C4-2B (cell line): ENCODE measurements around the gene GALNT9.
"Not testable (repeated sequence)": the region's sequence is repeated elsewhere in the genome, so short reads cannot be mapped to it uniquely, and the experiment has no call there.

Experiments used
- ZFX ChIP-seq: fragments of 450-650 bp; IDR thresholded peaks from 2 replicates; pipeline ENCODE4 v1.6.1; 2017
- TF ChIP-seq, protein P1 (sequence below): fragments of 450-650 bp; conservative IDR thresholded peaks from 2 replicates; pipeline ENCODE4 v1.5.1; 2017; ENCODE audit warnings: mild to moderate bottlenecking

DNA sequence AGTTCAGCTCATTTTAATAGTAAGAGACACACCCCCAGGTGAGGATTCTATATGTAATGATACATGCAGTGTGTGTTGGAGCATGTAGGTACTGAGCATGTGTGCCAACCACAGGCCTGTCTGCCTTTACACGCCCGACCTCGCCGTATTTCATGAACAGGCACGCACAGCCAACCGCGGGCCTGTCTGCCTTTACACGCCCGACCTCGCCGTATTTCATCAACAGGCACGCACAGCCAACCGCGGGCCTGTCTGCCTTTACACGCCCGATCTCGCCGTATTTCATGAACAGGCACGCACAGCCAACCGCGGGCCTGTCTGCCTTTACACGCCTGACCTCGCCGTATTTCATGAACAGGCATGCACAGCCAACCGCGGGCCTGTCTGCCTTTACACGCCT, 63.6 kb downstream of the GALNT9 start:
- TF ChIP-seq, protein P1, sequence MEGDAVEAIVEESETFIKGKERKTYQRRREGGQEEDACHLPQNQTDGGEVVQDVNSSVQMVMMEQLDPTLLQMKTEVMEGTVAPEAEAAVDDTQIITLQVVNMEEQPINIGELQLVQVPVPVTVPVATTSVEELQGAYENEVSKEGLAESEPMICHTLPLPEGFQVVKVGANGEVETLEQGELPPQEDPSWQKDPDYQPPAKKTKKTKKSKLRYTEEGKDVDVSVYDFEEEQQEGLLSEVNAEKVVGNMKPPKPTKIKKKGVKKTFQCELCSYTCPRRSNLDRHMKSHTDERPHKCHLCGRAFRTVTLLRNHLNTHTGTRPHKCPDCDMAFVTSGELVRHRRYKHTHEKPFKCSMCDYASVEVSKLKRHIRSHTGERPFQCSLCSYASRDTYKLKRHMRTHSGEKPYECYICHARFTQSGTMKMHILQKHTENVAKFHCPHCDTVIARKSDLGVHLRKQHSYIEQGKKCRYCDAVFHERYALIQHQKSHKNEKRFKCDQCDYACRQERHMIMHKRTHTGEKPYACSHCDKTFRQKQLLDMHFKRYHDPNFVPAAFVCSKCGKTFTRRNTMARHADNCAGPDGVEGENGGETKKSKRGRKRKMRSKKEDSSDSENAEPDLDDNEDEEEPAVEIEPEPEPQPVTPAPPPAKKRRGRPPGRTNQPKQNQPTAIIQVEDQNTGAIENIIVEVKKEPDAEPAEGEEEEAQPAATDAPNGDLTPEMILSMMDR = not testable (repeated sequence)
- not testable (repeated sequence) for TF ChIP-seq ZFX
